Cardiac fibroblast (primary cell): ENCODE results near the gene GJB1.

Experiments
- DNase-seq, 2 donors: peaks; one replicate each; pipeline versions ENCODE4 v3.0.0 to v3.0.0-alpha.2; 2010; ENCODE audit warnings: low read depth in 2 of 2
- H3K4me3 ChIP-seq, 2 donors: replicated peaks in 1 of 2; 1 replicate in 1 of 2; 2 replicates in 1 of 2; pipeline ENCODE4 v1.5.1; 2011; ENCODE audit warnings: low read depth in 2 of 2, low read length in 2 of 2, mild to moderate bottlenecking in 2 of 2, moderate library complexity in 1 of 2
- CTCF ChIP-seq: IDR thresholded peaks from one replicate; pipeline ENCODE4 v1.5.1; 2011; ENCODE audit warnings: low read depth, mild to moderate bottlenecking, low read length, inconsistent platforms

The GJB1 gene

GRCh38 chrX:71239781-71240180, 16.8 kb downstream of the GJB1 start:
- no peak for TF ChIP-seq CTCF
- DNase-seq = no peak
- H3K4me3 ChIP-seq = no peak overlapping the region

GRCh38 chrX:71241301-71241700, 18.3 kb downstream of the GJB1 start:
- DNase-seq = no peak
- no peak overlapping the region for H3K4me3 ChIP-seq
- no peak for TF ChIP-seq CTCF

GRCh38 chrX:71244359-71245128, 21.5 kb downstream of the GJB1 start:
- no peak overlapping the region for H3K4me3 ChIP-seq
- no peak for TF ChIP-seq CTCF
- DNase-seq = no peak

GRCh38 chrX:71245159-71245558, 22.1 kb downstream of the GJB1 start:
- DNase-seq = no peak
- no peak overlapping the region for H3K4me3 ChIP-seq
- TF ChIP-seq CTCF = no peak

GRCh38 chrX:71250841-71251240, 27.8 kb downstream of the GJB1 start:
- no peak overlapping the region for H3K4me3 ChIP-seq
- no peak for DNase-seq
- no peak for TF ChIP-seq CTCF

GRCh38 chrX:71251466-71251973, 28.5 kb downstream of the GJB1 start:
- H3K4me3 ChIP-seq = no peak overlapping the region
- peak in 1 of 2 donors; percentile 2 for DNase-seq
- TF ChIP-seq CTCF = no peak
